GM21825 (cell line): ENCODE results near the gene ZNF57.
"Not testable (repeated sequence)": the region's sequence is repeated elsewhere in the genome, so short reads cannot be mapped to it uniquely, and the experiment has no call there.

Experiments
- ATAC-seq: cut with Tn5 transposase; IDR thresholded peaks from one replicate; pipeline ENCODE4 v1.9.1; 2021; ENCODE audit warnings: mild to moderate bottlenecking, moderate library complexity; ENCODE audit not compliant: unreplicated experiment

ZNF57 gene

GRCh38 chr19:2900296-2901252 is at the start of gene ZNF57:
Gene ZNF57 (plus strand): TSS chr19:2900928. CDS start chr19:2901046, 118 bp downstream.
- peak; percentile 86 for ATAC-seq

DNA sequence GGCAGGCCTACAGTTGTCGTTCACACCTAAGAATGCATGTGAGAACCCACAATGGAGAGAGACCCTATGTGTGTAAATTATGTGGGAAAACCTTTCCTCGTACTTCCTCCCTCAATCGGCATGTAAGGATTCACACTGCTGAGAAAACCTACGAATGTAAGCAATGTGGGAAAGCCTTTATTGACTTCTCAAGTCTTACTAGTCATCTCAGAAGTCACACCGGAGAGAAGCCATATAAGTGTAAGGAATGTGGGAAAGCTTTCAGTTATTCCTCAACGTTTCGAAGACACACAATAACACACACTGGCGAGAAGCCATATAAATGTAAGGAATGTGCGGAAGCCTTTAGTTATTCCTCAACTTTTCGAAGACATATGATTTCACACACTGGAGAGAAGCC is 48.1 kb upstream of the ZNF57 start:
- ATAC-seq = no peak

DNA sequence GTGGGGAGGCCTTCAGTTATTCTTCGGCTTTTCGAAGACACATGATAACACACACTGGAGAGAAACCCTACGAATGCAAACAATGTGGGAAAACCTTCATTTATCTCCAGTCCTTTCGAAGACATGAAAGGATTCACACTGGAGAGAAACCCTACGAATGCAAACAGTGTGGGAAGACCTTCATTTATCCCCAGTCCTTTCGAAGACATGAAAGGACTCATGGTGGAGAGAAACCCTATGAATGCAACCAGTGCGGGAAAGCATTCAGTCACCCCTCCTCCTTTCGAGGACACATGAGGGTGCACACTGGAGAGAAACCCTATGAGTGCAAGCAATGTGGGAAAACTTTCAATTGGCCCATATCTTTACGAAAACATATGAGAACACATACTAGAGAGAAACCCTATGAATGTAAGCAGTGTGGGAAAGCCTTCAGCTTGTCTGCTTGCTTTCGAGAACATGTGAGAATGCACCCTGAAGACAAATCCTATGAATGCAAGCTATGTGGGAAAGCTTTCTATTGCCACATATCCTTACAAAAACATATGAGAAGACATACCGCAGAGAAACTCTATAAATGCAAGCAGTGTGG is 47.6 kb upstream of the ZNF57 start:
- no peak for ATAC-seq

DNA sequence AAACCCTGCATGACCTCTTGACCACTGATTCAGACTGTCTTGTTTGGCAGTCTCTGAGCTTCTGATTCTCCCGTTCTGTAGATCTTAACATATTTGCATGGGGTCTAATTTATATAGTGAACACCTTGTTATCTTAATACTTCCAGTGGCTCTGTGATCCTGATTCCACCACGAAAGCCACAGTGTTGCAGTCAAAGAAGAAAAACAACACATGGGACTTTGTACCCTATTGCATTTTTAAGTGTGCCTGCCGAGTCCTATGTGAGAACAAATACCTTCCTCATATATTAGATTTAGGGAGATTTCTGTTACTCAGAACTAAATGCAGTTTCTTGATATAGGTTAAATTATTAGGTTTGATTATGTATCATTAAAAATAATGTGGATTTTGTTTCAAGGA is 45.9 kb upstream of the ZNF57 start:
- no peak for ATAC-seq

- ATAC-seq = no peak
Measured at GRCh38 chr19:2856457-2857050, 44.2 kb upstream of the ZNF57 start.

GRCh38 chr19:2858864-2859263 is 41.9 kb upstream of the ZNF57 start:
- ATAC-seq = no peak

DNA sequence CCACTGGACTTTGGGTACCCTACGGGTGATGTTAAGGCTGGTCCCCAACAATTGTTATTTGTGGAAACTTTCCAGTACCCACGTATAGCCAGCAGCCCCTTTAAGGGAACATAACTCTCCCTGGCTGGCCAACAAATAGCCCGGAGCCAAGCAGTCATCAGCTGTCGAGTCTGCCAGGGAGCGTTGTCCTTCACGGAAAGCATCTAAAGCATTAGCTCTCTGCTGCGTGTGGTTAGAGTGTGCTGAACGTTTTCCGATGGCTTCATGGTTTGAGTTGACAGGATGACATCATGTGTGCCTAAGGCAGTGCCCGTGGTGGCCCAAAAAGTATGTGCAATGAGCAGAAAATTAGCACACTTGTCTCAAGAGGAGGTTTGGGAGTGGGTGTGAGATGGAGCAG is 36.9 kb upstream of the ZNF57 start:
- no peak for ATAC-seq

GRCh38 chr19:2865334-2866100 is 35.2 kb upstream of the ZNF57 start:
- no peak for ATAC-seq

DNA sequence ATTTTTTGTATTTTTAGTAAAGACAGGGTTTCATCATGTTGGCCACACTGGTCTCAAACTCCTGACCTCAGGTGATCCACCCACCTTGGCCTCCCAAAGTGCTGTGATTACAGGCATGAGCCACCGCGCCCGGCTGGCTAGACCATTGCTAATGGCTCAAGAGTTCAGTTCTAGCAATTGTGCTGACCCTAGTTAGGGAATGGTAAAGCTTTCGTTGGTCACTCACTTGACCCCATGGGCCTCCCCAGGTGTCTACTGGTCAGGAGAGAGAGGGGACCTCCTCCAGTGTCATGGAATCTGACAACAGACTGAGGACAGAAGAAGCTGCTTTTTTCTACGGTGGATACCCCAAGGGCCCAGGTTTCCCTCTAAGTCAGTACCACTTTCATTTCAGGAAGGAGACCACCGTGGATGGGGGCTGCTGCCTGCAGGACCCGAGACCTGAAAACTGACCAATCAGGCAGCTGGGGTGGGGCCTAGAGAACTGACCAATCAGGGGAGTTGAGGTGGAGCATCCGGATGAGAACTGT is 34.2 kb upstream of the ZNF57 start:
- no peak for ATAC-seq

DNA sequence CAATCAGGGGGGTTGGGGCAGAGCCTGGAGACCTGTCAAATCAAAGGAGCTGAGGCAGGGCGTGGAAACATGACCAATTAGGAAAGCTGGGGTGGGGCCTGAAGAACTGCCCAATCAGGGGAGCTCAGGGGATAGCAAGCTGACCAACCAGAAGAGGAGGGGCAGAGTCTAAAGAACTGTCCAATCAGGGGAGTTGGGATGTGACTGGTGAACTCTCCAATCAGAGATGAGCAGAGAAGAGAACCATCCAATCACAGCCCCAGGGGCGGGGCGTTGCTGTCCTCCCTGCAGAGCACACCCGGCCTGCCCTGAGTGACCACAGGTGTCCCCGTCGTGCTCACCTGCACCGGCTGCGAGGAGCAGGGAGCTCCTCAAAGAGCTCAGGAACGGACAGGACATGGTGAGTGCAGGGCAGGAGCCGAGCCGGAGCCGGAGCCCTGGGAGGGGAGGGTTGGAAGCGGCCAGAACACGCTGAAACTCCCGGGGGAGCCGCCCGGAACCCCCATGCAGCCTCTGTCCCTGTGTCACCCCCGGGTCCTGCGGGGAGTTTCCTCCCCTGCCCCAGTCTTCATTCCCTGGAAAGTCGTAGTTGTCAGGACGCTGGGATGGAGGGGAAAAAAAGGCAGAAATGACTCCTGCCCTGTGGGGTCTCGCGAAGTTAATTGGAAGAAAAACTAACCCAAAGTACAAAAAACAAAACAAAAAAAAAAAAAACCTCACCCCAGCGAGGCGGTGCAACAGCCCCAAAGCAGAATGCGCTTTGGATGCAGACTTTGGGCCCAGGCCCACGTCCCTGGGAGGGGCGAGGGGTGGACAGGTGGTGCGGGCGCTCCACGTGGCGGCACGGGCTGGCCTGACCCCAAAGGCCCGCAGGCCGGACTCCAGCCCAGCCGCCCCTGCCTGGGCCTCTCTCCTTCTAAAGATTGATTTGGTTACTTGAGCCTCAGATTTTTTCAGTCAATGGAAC is 33.4 kb upstream of the ZNF57 start, which contains the start of gene ZNF556:
Gene ZNF556 (plus strand): TSS at position 311 of the 967 bp plus-strand sequence. CDS start 87 bp downstream, at position 398.
- ATAC-seq = no peak

DNA sequence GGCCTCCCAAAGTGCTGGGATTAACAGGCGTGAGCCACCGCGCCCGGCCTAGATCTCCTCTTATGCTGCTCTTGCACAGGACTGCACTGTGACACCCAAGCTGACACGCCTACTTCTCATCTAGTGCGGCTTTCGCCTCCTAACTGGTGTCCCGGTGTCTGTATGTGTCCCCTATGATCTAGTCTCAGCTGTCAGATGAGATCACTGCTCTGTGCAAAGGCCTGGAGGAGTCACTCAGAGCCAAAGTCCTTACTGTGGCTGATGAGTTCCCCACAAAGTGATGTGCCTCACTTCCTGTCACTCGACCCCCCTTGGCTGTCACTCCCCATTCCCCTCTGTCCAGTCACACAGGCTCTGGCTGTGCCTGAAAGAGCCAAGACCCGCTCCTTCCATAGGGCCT is 31.1 kb upstream of the ZNF57 start:
- ATAC-seq = no peak

- ATAC-seq = not testable (repeated sequence)
Measured at GRCh38 chr19:2872175-2872574, 28.6 kb upstream of the ZNF57 start.

- ATAC-seq = no peak
Measured at GRCh38 chr19:2877398-2878331, 23.1 kb upstream of the ZNF57 start.

- ATAC-seq = no peak
Measured at GRCh38 chr19:2883686-2884439, 16.9 kb upstream of the ZNF57 start.

DNA sequence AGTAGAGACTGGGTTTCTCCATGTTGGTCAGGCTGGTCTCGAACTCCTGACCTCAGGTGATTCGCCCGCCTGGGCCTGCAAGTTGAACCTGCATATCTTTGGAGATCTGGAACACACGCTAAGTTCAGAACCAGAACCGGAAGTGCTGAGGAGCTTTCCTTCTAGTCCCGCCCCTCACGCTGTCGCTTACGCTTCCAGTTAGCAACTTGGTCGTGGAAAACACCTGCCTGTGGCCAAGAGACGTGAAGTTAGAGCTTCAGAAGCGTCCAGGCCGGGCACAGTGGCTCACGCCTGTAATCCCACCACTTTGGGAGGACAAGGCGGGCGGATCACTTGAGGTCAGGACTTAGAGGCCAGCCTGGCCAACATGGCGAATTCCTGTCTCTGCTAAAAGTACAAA is 15.0 kb upstream of the ZNF57 start:
- ATAC-seq = no peak

- no peak for ATAC-seq
Measured at GRCh38 chr19:2887391-2887914, 13.3 kb upstream of the ZNF57 start.

DNA sequence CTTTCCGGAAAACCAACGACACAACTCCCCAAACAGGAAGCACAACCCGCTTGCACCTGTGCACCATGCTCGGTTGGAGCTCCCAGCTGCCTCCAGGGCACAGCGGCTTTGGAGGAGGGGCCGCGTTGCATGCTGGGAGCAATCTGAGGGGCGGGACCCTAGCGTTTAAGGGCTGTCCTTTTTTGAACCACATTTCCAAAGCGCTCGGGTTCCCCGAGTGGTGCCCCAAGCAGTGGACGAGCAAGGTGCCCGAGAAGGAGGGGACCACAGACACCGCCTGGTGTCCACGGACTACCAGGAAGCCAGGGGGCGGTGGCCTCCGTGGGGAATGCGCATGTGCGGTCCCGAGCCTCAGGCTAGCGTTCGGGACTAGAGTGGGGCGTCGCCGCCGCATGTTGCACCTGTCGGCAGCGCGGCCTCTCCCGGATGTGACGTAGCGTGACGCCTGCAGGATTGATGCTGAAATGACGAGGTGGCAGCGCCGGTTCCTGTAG is 11.9 kb upstream of the ZNF57 start:
- no peak for ATAC-seq
